GM19397 (cell line): ENCODE results near the gene URI1.
A peak's percentile ranks its signal among the peaks of the same experiment; 100 is the strongest.

Source experiments
- ATAC-seq: cut with Tn5 transposase; IDR thresholded peaks from one replicate; pipeline ENCODE4 v1.9.1; 2021; ENCODE audit warnings: mild to moderate bottlenecking, moderate library complexity; ENCODE audit not compliant: unreplicated experiment

Gene URI1

DNA sequence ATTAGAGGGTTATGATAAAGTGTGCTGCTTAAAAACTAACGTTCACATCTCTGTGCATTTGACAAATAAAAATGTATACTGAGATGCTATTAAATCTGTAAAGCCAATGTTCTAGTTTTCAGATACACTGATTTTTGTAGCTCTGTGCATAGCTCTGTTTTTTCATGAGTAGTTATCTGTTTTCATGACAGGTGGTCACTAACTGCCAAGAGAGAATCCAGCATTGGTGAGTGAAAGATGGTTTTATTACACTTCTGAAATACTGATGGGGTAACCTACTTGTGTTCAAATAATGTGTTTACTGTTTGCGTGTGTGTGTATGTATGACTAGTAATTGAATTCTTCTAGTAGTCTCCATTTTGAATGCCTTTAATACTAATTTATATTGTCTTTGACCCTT, 29.0 kb downstream of the URI1 start:
- ATAC-seq = no peak

DNA sequence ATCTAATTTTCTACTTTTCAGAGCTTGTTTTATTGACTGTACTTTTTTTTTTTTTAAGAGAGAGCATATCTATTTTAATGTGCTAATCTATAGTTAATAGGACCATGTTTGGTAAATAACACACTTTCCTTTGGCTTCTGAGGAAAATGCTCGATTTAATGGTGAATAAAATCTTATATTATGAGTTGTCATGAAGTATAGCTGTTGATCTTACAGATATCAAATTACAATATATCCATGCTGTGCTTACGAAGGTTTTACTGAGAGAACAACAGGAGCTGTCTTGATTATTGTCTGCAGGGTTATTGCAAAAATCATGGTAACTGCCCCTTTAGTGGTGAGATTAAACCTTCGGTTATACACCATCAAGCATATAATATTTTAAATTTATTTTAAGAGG, 29.6 kb downstream of the URI1 start:
- no peak for ATAC-seq

DNA sequence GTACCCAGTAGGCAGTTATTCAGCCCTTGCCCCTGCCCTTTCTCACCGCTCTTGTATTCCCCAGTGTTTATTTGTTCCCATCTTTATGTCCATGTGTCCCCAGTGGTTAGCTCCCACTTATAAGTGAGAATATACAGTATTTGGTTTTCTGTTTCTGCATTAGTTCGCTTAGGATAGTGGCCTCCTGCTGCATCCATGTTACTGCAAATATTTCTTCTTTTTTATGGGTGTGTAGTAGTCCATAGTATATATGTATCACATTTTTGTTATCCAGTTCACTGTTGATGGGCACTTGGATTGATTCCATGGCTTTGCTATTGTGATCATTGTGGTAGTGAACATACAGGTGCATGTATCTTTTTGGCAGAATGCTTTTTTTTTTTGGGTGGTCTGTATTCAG, 32.7 kb downstream of the URI1 start:
- ATAC-seq = no peak

DNA sequence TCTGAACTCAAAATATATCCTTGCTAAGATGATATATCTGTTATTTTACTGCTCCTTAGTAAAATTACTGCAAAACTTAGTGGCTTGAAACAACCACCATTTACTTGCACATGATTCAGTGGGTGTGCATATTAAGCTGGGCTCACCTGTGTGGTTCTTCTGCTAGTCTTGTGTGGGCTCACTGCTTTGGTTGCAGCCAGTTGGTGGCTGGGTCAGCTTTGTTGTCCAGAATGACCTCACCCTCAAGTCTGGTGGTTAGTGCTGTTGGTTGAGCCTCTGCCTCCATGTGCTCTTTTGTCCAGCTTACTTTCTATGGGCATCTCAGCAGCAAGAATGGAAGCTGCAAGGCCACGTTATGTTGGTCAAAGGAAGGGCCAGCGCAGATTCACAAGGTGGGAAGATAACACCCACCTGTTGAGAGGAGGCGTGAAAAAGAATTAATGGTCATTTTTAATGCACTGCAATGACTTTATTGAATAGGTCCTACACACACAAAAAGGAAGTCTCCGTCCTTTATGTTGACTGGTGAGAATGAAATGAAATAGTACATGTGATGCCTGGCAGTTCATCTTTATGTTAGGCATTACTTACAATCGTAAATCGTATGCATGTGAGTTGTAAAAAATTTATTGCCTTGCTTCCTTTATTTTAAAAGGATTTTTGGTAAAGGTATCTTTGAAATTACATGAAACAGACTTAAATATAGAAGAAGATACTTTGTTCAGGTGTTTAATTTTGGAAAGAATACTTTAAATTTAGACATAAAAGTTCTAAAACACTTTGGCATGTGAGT, 34.3 kb downstream of the URI1 start:
- no peak for ATAC-seq

DNA sequence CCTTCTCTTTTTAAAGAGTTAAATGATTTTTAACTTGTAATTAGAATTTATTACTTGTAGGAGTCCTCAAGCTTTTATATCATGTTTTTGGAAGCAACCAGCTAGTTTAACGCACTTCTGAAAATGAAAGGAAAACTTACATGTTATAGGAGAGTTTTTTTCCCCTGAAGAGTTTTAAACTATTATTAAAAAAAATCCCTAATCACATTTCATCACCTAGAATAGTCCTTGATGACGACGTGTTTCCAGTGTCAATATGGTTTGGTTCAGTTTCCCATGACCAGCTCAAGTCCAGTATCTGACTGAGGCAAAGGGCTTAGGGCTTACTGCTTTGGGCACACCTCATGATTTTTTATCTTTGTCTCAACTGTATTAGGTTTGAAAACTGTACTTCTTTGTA, 36.0 kb downstream of the URI1 start:
- ATAC-seq = no peak

DNA sequence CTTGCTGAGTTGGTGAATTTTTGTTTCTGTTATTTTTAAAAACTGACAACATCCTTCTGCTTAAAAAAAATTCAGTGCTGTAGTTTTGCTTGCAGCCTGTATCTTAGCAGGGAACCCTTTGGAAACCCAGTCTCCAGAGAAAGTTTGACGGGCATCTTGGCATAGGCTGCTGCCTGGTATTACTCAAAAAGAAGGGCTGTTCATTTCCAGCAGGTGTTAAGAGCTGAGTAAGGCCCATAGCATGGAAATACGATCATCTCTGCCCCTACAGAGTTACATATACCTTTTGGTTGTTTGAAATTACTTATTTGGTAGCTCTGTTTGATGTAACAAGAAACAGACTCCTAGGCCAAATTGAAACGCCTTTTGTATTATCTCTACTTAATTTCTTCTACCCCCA, 41.5 kb downstream of the URI1 start:
- no peak for ATAC-seq

DNA sequence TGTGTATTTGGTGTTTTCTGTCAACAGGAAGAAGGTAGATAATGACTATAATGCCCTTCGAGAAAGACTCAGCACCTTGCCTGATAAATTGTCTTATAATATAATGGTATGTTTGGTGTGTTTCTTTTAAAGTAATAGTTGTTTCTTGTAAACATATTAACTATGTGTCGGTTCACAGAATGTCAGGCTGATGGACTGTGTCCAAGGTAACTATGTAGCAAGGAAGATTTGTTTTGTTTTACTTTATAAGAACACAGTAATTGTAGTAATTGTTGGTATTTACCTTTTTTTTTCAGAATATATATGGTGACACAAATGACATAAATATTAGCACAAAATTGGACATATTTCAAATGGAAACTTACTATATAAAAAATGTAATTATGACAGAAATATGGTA, 43.2 kb downstream of the URI1 start:
- no peak for ATAC-seq

DNA sequence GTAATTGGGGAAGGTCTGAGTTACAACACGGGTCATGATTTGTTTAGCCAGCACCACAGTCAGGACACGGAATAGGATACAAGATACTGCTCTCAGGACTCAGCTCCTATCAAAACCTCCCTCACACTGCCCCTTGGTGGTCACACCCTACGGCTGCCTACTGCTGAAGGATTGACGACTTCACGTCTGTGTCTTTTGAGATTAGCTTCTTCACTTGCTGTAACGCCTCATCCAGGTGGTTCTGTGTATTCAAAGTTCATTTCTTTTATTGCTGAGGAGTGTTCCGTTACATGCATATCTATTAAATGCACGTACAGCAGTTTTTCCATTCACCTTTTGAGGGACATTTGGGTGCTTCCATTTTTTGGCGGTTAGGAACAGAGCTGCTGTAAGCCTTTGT, 46.3 kb downstream of the URI1 start:
- no peak for ATAC-seq

DNA sequence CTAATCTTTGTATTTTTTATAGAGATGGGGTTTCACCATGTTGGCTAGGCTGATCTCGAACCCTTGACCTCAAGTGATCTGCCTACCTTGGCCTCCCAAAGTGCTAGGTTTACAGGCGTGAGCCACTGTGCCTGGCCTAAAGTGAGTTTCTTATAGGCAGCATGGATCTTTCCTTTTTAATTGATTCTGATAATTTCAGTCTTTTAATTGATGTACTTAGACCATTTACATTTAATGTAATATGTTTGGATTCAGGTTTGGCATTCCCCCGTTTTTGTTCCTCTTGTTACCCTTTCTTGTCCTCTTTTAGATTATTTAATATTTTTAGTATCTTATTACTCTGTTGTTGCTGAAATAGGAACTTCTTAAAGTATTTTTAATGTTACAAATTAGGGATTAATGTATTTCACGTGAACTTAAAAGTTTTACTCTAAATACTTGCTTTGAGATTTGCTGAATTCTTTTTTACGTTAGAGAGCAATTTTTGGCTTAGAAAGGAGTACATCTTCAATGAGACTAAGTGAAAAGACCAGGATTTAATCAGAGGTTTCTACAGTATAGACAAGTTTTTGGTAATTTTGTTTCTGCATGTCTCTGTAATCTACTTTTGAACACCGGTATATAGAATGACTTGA, 50.3 kb downstream of the URI1 start:
- ATAC-seq = no peak

DNA sequence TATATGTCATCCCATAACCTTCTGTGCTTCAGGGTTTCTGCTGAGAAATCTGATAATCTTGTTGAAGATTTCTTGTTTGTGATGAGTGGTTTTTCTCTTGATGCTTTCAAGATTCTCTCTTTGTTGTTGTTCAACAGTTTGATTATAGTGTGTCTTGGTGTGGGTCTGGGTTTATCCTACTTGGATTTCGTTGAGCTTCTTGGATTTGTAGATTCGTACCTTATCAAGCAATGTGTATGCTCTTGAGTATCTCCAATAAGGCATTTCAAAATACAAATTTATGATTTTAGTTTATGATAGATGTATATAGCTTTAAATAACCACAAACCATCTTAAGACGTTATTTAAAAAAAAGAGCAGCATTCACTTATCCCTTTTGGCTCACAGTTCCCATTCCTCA, 57.5 kb downstream of the URI1 start:
- ATAC-seq = no peak

DNA sequence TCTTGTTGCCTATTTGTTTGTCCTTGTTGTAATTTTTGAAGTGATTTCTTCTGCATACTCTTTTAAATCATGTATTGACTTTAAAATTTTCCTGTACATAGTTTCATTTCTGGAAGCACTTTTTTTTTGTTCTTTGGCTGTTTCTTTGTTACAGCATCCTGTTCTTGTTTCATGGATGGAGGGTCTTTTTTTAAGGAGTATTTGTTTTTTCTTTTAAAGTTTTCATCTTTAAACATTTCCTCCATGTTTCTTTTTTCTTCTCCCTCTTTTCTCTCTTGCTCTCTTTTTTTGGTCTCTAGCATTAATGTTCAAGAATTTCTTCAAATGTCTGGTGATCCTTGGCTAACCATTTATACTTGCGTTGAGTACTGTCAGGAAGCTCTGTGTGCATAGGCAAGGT, 58.8 kb downstream of the URI1 start:
- no peak for ATAC-seq

DNA sequence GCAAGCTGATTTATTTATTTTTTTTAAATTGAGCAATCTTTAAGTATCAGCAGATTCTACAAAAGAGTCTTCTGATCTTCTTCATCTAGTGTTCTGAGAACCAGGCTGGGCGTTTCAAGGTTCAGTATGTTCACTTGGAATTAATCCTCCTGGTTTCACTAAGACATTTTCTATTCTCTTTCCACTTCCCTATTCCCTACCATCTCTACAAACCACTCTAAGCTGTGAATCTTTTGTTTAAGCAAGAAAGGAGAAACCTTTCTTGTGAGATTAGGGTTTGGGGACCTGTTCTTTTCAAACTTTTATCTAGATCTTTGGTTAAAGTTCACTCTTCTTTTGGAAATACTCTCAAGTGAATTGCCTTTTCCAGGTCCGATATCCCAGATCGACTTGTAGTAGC, 59.3 kb downstream of the URI1 start:
- no peak for ATAC-seq

DNA sequence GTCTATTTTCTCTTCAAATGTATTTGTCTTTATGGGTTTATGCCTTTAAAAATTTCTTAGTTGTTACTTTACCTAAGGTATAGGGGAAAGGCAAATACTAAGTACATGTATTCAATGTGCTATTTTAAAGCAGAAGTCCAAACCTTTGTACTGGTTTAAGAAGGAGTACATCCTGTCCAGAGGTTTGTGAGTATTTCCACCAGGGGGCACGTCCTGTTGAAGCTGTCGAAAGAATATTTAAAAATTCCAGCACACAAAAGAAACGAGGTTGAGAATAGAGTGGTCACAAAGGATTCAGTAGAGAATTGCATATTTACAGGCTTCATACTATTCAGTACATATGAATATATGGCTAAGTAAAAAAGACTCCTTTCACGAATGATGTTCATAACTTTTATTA, 59.8 kb downstream of the URI1 start:
- no peak for ATAC-seq

DNA sequence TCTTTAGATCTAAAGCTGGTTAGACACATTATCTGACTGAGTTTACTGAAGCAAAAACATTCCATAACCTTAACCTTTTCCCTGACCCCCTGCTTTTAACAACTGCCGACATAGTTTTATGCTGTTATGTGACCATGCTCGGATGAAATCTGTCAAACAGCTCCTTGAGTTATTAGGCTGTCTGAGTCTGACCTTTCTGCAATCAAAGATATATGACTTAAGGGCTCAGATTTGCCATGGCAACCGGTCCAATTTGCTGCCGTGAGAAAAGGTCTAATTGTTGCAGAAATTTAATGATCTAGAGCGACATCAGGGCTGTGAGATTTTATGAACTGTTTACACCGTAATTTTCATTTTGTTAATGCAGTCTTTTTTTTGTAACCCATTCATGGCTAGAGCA, 61.8 kb downstream of the URI1 start:
- no peak for ATAC-seq

DNA sequence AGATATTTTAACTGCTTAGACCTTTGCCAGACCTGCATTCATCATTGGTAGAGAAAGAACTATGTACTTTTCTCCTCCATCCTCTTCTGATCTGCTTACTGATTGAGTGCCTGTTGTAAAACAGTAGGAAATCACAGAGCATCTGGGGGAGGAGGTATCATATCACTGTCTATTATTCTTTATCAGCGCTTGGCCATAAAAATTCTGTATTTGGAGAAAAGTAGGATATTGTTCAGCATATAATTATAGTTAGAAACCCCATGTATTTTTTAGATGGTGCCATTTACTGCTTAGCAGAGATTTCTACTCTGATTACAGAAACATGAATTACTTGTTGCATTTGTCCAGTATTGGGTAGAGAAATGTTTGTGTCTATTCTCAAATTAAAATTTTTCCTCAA, 62.4 kb downstream of the URI1 start:
- ATAC-seq = no peak

DNA sequence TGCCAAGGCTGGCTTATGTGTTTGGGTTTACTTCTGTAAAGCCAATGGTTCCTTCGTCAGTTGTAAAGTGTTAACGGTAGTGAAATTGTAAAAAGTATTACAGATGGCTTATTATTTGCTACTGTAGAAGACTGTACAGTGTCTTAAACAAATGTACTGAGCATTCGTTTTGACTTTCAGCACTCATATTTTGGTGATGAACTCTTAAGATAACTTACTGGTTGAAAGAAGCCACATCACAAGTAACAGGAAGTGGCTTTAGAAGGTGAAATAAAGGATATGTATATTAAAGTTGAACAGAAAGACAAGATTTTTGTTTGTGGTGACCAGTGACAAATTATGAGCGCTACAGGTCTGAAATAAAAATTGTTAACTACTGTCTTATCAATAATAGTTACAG, 64.2 kb downstream of the URI1 start:
- ATAC-seq = no peak

DNA sequence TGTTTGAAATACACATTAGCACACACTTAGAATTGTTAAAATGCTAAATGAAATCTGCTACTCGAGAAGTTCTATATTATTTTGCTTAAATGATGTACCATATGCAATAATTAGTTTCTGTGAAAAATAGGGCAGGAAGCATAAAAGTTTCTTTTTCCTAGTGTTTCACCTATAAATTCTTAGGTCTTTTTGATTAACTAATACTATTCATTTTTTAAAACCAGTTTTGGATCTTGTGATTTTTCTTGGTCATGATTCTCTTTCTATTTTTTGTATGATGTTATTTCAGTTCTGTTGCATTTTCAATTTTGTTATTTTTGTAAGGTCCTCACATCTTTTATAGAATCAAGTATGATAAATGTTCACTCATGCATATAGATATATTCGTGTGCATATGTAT, 66.1 kb downstream of the URI1 start:
- ATAC-seq = no peak

DNA sequence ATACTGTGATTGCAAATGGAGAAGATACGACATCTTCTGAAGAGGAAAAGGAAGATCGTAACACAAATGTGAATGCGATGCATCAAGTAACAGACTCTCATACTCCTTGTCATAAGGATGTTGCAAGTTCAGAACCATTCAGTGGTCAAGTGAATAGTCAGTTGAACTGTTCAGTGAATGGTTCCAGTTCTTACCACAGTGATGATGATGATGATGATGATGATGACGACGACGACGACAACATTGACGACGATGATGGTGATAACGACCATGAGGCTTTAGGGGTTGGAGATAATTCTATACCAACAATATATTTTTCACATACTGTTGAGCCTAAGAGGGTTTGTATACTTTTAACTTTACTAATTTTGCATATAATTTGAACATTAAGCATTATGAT, 67.0 kb downstream of the URI1 start:
- no peak for ATAC-seq

DNA sequence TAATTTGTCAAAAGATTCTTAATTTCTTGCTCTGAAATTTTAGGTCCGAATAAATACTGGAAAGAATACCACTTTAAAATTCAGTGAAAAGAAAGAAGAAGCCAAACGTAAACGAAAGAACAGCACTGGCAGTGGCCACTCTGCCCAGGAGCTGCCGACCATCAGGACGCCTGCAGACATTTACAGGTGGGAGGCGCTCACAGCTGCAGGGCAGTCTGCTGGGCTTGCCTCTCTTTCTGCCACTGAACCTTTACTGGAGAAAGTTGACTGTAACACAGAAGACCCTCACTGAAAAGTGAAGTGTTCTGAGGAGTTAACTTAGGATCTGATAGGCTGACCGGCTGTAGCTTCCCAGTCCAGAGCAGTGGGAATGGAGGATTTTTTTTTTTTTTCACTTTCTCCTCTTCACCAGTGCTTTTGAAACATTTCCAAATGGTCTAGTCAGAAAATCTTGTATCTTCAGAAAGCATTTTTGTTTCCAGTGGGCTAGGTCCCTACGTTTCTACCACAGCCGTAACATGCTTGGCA, 69.1 kb downstream of the URI1 start:
- no peak for ATAC-seq

DNA sequence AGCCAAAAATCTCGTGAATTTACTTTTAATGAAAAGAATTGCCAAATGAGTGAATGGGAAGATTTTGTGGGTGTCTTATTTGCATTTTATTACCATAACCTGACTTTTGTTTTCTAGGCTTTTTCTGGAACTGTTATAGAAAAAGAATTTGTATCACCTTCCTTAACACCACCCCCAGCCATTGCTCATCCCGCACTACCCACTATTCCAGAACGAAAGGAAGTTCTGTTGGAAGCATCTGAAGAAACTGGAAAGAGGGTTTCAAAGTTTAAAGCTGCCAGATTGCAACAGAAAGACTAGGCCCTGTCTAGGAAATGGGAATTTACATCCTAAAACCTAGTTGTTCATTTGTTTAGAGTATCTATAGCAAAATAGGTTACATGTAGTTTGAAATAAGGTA, 72.7 kb downstream of the URI1 start:
- ATAC-seq = no peak

DNA sequence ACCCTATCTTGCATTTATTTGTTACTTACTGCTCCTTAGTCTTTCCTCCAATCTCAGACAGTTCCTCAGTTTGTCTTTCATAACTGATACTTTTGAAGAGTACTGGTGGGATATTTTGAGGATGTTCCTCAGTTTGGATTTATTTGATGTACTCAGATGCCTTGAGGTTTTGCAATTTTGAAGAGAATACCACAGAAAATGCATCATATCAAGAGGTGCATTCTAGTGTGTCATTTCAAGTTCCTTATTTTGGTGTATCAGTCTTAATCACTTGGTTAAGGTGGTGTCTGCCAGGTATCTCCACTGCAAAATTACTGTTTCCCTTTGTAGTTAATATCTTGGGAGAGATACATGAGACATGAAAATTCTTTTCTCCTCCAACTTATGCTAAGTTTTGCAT, 75.1 kb downstream of the URI1 start:
- ATAC-seq = peak; percentile 68

DNA sequence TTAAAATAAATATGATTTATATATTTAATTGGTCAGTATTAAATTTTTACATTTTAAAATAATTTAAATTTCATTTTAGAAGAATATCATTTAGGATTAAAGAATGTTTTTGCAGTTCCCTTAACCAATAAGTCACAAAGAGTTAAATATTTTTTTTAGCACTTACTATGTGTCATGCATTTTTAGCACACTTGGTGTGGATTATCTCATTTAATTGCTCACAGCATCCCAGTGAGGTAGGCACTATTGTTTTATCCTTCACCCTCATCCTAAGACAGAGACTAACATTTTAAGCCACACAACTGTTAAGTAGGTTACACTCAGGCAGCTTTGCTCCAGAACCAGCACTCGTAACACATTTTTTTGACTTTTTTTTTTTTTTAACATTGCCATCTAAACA, 78.2 kb downstream of the URI1 start:
- no peak for ATAC-seq

DNA sequence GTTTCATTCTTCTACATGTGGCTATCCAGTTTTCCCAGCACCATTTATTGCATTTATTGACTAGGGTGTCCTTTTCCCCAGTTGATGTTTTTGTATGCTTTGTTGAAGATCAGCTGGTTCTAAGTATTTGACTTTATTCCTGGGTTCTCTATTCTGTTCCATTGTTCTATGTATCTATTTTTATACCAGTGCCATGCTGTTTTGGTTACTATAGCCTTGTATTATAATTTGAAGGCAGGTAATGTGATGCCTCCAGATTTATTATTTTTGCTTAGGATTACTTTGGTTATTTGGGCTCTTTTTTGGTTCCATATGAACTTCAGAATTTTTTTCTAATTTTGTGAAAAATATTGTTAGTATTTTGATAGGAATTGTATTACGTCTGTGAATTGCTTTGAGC, 80.6 kb downstream of the URI1 start:
- no peak for ATAC-seq
